HepG2 (cell line): ENCODE results near the gene ADCY1. TPM values are rescaled to one million over a fixed set of nuclear protein-coding genes. Genes with fewer than 3 reads are reported as not detected.

Experiments
- ATAC-seq: fragments of 200-7000 bp; cut with Tn5 transposase; 3 replicates; pipeline ENCODE4 v1.9.1; 2020; ENCODE audit warnings: mild to moderate bottlenecking, moderate library complexity
- BruUV-seq: library from RNA; stranded (reverse); fragments of 400-500 nt; replicated peaks from 2 replicates; lab custom pipeline; 2021; lab: Mats Ljungman, UMichigan
- CTCF ChIA-PET: fragments of 300-600 bp; formaldehyde crosslinking; extraction: SDS; loops from one replicate; lab custom pipeline; 2021; ENCODE audit warnings: low total read pairs, inconsistent platforms, low intra/inter-chr PET ratio; lab: Yijun Ruan, JAX
- POLR2A ChIA-PET: fragments of 350-600 bp; sonication (Branson Sonifier 250); formaldehyde crosslinking; loops from one replicate; lab custom pipeline; 2020; ENCODE audit warnings: antibody characterized with exemption, inconsistent platforms; lab: Yijun Ruan, JAX
- DNase-seq: peaks from one replicate; pipeline ENCODE4 v3.0.0-alpha.2; 2015; ENCODE audit warnings: low spot score
- FAIRE-seq: peaks from 3 replicates; lab custom pipeline; 2011; peaks lifted over from hg19 to GRCh38; lab: Jason Lieb, UNC
- H2AFZ ChIP-seq: one replicate; pipeline ENCODE4 v1.6.1; 2011; ENCODE audit warnings: low read length, inconsistent platforms
- H3K27ac ChIP-seq: fragments of 300-600 bp; 3 replicates; pipeline ENCODE4 v1.8.0; 2011; ENCODE audit warnings: mixed run types, mild to moderate bottlenecking, mixed read lengths, low read length, inconsistent platforms; ENCODE audit not compliant: insufficient read depth; ENCODE audit errors: extremely low read length
- H3K27me3 ChIP-seq, 2 experiments: fragments of 200-600 bp in 1 of 2; 2 replicates in 1 of 2; 3 replicates in 1 of 2; pipeline versions ENCODE4 v1.6.0 to v1.8.0; 2011; ENCODE audit warnings: low read length in 2 of 2, mild to moderate bottlenecking in 2 of 2, moderate library complexity in 2 of 2, inconsistent platforms in 1 of 2; ENCODE audit not compliant: insufficient read depth in 2 of 2, control insufficient read depth in 1 of 2
- H3K36me3 ChIP-seq, 2 experiments: fragments of 200-600 bp in 1 of 2; replicated peaks in 1 of 2; 2 replicates in 1 of 2; 3 replicates in 1 of 2; pipeline versions ENCODE4 v1.5.1 to v1.8.0; 2011; ENCODE audit warnings: low read length in 2 of 2, inconsistent platforms in 1 of 2; ENCODE audit not compliant: insufficient read depth in 2 of 2, control insufficient read depth in 1 of 2
- H3K4me1 ChIP-seq: 2 replicates; pipeline ENCODE4 v1.5.1; 2012; ENCODE audit warnings: low read length, inconsistent platforms; ENCODE audit not compliant: insufficient read depth
- H3K4me2 ChIP-seq: 2 replicates; pipeline ENCODE4 v1.6.0; 2011; ENCODE audit warnings: low read depth, low read length, inconsistent platforms
- H3K4me3 ChIP-seq, 3 experiments: fragments of 200-600 bp in 1 of 3; sonication (generic), shearing (Covaris generic) in 1 of 3; replicated peaks in 1 of 3; 2 replicates each; pipeline ENCODE4 v1.5.1; 2011 to 2016; ENCODE audit warnings: low read length in 3 of 3, inconsistent platforms in 2 of 3, low read depth in 2 of 3, mild to moderate bottlenecking in 2 of 3, control low read depth in 1 of 3, mixed read lengths in 1 of 3; ENCODE audit not compliant: insufficient read depth in 1 of 3
- H3K79me2 ChIP-seq: one replicate; pipeline ENCODE4 v1.6.1; 2011; ENCODE audit warnings: low read length, inconsistent platforms; ENCODE audit not compliant: insufficient read depth
- H3K9ac ChIP-seq: 2 replicates; pipeline ENCODE4 v1.6.0; 2011; ENCODE audit warnings: mild to moderate bottlenecking, low read depth, low read length, inconsistent platforms; ENCODE audit not compliant: insufficient read depth
- H3K9me3 ChIP-seq: 2 replicates; pipeline ENCODE4 v1.5.1; 2012; ENCODE audit warnings: mild to moderate bottlenecking, low read length
- H4K20me1 ChIP-seq: 2 replicates; pipeline ENCODE4 v1.6.0; 2011; ENCODE audit warnings: inconsistent platforms, mild to moderate bottlenecking, low read length, moderate library complexity; ENCODE audit not compliant: insufficient read depth
- KDM2A ChIP-seq: sonication (generic); formaldehyde crosslinking; IDR thresholded peaks from 2 replicates; pipeline ENCODE4 v1.4.0; 2020; ENCODE audit warnings: low read depth, missing genetic modification reagents, borderline replicate concordance
- ZFP1 ChIP-seq: IDR thresholded peaks from 2 replicates; pipeline ENCODE4 v1.6.1; 2016
- ZNF572 ChIP-seq: sonication (generic); formaldehyde crosslinking; IDR thresholded peaks from 2 replicates; pipeline ENCODE4 v1.5.1; 2020; ENCODE audit warnings: mild to moderate bottlenecking, missing genetic modification reagents
- WGBS: methylation state at CpG from one replicate; pipeline ENCODE4 v1.1.6; 2017; ENCODE audit warnings: low lambda C conversion rate; 5-methylcytosine and 5-hydroxymethylcytosine counted together
- in situ Hi-C: cut with HindIII; loops from 2 replicates; pipeline ENCODE4 v1.10.0; 2017; ENCODE audit warnings: low pct_unique_long_range_greater_than_20kb; ENCODE audit not compliant: extremely low pct_ligation_motif_present
- intact Hi-C: fragments of 100-400 bp; cut with micrococcal nuclease; formaldehyde crosslinking; loops from one replicate; pipeline ENCODE4 v1.10.0; 2022; ENCODE audit not compliant: unreplicated experiment
- polyA plus RNA-seq, 8 experiments: library from polyadenylated mRNA; depleted of rRNA in 3 of 8; stranded (reverse) in 7 of 8; unstranded in 1 of 8; fragments of >200 nt; fragmentation: Illumina TruSeq in 4 of 8; extraction: Trizol in 4 of 8; gene quantifications; 2 replicates each; pipeline versions ENCODE4 v1.2.1 to v1.2.3, GENCODE V29; 2011 to 2016; ENCODE audit warnings: low read depth in 4 of 8, missing spikeins in 1 of 8, mixed read lengths in 1 of 8; ENCODE audit not compliant: insufficient read depth in 1 of 8
- total RNA-seq, 5 experiments: library from RNA; depleted of rRNA; stranded (reverse); fragments of >200 nt; fragmentation: Illumina TruSeq; extraction: Trizol; gene quantifications; 2 replicates each; pipeline ENCODE4 v1.2.3, GENCODE V29; 2016; ENCODE audit warnings: low read depth in 1 of 5
- TF ChIP-seq, protein P1 (sequence below): IDR thresholded peaks from 2 replicates; pipeline ENCODE4 v1.6.1; 2016; ENCODE audit warnings: missing biosample characterization, missing genetic modification reagents, low read depth
- TF ChIP-seq, protein P2 (sequence below): sonication (generic); formaldehyde crosslinking; IDR thresholded peaks from 2 replicates; pipeline ENCODE4 v1.5.1; 2020; ENCODE audit warnings: missing genetic modification reagents, mild to moderate bottlenecking, borderline replicate concordance
- TF ChIP-seq, protein P3 (sequence below): IDR thresholded peaks from 2 replicates; pipeline ENCODE4 v1.6.1; 2016; ENCODE audit warnings: missing genetic modification reagents, missing compliant biosample characterization

The ADCY1 gene
- total and polyA plus RNA-seq, 2 of the 13 experiments (the other 11 are each of a cell fraction or from before 2014, with no cell fraction given), result 0.80 to 1.2 TPM

DNA sequence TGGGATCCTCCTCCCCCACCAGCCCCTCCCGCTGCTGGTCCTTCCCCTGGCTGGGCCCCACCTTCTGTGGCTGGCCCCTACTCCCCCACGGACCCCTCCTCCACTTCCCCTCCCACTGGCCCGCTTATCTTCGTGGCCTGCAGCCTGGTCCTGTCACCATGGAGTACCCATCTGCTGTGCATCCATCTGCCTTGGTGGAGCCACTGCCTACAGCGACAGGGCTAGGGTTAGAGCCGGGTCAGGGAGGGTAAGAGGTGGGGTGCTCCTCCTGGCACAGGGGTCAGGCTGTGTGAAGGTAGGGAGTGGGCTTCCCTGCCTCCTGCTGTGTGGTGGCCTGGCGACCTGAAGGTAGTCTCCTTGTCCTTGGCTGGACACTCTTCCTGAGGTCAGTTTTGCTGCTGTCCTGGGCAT is 5.2 kb downstream of the ADCY1 start:
- in situ Hi-C loops, result loop anchor here (25.0 kb wide), 1 partner anchor 417 kb away; the partner anchor contains the start of gene RAMP3
- Histone ChIP-seq H3K36me3 (no peaks in the 10 kb centered on the region), H3K79me2 (no peaks in the 10 kb centered on the region), H3K27me3 (peaks cover 10 to 38% of the 10 kb centered on the region in 2 experiments), H3K27ac (no peak overlapping the region), H3K4me2 (no peak overlapping the region), H3K4me3 (no peak overlapping the region), H4K20me1 (no peaks in the 10 kb centered on the region), H3K9me3 (no peaks in the 10 kb centered on the region), H3K4me1 (peaks cover 13% of the 10 kb centered on the region), H2AFZ (no peak overlapping the region), H3K9ac (no peak overlapping the region)
- WGBS, result 3% methylated on average over 6 of the region's 7 CpGs
- no peak for ATAC-seq
- intact Hi-C loops, result no loop called here
- TF ChIP-seq, protein P1, sequence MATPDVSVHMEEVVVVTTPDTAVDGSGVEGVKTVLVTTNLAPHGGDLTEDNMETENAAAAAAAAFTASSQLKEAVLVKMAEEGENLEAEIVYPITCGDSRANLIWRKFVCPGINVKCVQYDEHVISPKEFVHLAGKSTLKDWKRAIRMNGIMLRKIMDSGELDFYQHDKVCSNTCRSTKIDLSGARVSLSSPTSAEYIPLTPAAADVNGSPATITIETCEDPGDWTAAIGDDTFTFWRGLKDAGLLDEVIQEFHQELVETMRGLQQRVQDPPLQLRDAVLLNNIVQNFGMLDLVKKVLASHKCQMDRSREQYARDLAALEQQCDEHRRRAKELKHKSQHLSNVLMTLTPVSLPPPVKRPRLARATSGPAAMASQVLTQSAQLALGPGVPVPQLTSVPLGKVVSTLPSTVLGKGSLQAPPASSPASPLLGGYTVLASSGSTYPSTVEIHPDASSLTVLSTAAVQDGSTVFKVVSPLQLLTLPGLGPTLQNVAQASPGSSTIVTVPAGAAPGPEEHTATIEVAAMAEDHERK (CRISPR knock-in tag), result no peak
- TF ChIP-seq ZFP1 (CRISPR knock-in tag), result no peak
- TF ChIP-seq, protein P2, sequence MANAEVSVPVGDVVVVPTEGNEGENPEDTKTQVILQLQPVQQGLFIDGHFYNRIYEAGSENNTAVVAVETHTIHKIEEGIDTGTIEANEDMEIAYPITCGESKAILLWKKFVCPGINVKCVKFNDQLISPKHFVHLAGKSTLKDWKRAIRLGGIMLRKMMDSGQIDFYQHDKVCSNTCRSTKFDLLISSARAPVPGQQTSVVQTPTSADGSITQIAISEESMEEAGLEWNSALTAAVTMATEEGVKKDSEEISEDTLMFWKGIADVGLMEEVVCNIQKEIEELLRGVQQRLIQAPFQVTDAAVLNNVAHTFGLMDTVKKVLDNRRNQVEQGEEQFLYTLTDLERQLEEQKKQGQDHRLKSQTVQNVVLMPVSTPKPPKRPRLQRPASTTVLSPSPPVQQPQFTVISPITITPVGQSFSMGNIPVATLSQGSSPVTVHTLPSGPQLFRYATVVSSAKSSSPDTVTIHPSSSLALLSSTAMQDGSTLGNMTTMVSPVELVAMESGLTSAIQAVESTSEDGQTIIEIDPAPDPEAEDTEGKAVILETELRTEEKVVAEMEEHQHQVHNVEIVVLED (CRISPR knock-in tag), result no peak
- TF ChIP-seq KDM2A (CRISPR knock-in tag), result no peak
- TF ChIP-seq ZNF572 (CRISPR knock-in tag), result no peak
- TF ChIP-seq, protein P3, sequence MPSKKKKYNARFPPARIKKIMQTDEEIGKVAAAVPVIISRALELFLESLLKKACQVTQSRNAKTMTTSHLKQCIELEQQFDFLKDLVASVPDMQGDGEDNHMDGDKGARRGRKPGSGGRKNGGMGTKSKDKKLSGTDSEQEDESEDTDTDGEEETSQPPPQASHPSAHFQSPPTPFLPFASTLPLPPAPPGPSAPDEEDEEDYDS (CRISPR knock-in tag), result no peak
- ChIA-PET POLR2A (no interaction called here), CTCF (no interaction called here)
- no peak for FAIRE-seq
- no peak for DNase-seq
- BruUV-seq, result no TSS peak
